SU-DHL-6 (cell line): ENCODE data around the gene TMCC3.

Experiments
- CTCF ChIP-seq: fragments of 200-600 bp; sonication (generic); IDR thresholded peaks from one replicate; pipeline ENCODE4 v1.5.1; 2017; ENCODE audit warnings: antibody characterized with exemption, mild to moderate bottlenecking, low read length, moderate library complexity; ENCODE audit not compliant: insufficient read depth, poor library complexity, severe bottlenecking
- EZH2phosphoT487 ChIP-seq: fragments of 200-600 bp; sonication (generic), shearing (Covaris generic); conservative IDR thresholded peaks from 2 replicates; pipeline ENCODE4 v1.6.1; 2018; ENCODE audit warnings: mild to moderate bottlenecking, antibody characterized with exemption, low read length, moderate library complexity, mixed read lengths

GRCh38 chr12:94565683-94566082 lies 84.7 kb downstream of the TMCC3 start:
- TF ChIP-seq CTCF (no peak), EZH2phosphoT487 (no peak)
